ENCODE data around the gene LCNL1. TPM values are rescaled to one million over a fixed set of nuclear protein-coding genes. Genes with fewer than 3 reads are reported as not detected.

Gene LCNL1
- total and polyA plus RNA-seq, 2 experiments from 2014 or later: 0.13 to 0.47 TPM

DNA sequence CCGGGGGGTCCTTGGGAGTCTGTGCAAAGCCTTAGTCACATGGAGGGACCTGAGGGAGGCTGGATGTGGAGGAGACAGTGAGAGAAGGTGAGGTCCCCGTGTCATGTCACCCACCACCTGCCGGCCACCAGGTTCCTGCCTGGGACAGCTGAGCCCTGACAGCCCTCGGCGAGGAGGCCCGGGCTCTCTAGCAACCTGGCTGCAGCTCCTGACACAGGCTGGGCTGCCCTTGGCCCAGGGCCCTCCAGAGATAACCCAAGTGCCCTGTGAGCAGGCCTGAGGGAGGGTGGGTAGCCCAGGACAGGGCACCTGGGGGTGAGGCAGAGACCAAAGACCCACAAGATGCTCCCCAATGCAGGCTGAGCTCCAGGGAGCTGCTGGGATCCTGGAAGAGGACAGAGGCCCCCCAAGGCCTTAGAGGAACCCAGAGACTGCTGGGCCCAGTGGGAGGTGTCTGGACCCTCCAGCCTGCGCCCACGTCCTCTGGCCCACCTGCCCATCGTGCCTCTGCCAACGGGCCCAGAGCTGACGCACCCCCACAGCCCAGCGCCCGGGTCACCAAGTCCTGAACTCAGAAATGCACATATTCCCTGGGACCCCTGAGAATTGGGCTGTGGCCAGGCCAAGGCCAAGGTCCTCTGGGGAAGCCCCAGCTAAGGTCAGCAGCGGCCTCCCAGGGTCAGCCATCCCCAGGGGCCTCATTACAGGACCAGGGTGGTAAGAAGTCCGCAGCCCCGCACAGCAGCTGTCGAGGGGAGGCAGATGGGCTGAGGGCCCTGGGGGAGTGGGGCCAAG is 14.3 kb upstream of the LCNL1 start:
- Histone ChIP-seq H3K4me2 (no peak overlapping the region), H3K79me2 (no peaks in the 10 kb centered on the region), H4K20me1 (ENCODE audit: insufficient read depth, poor library complexity, severe bottlenecking) (no peaks in the 10 kb centered on the region), H3K9me2 (replicated peaks; ENCODE audit: insufficient read depth) (no peaks in the 10 kb centered on the region), H3K4me3 (no peak overlapping the region), H3K36me3 (replicated peaks; ENCODE audit: insufficient read depth, low read depth) (no peaks in the 10 kb centered on the region), H3K27me3 (no peaks in the 10 kb centered on the region), H2AFZ (no peak overlapping the region), H3K27ac (no peak overlapping the region), H3K9me3 (ENCODE audit: low read depth) (no peaks in the 10 kb centered on the region), H3K4me1 (ENCODE audit: insufficient read depth) (no peaks in the 10 kb centered on the region)
- DNase-seq (ENCODE audit: low spot score): no peak
- WGBS (ENCODE audit: low lambda C conversion rate, missing lambda C conversion rate): 88% methylated on average over 17 of the region's 17 CpGs
- TF ChIP-seq EZH2 (IDR thresholded peaks at IDR 0.05; ENCODE audit: borderline replicate concordance) (no peak), CTCF (IDR thresholded peaks at IDR 0.05; ENCODE audit: poor library complexity) (no peak), EZH2phosphoT487 (IDR thresholded peaks at IDR 0.05; ENCODE audit: low read depth, severe bottlenecking, unreplicated experiment) (no peak)

DNA sequence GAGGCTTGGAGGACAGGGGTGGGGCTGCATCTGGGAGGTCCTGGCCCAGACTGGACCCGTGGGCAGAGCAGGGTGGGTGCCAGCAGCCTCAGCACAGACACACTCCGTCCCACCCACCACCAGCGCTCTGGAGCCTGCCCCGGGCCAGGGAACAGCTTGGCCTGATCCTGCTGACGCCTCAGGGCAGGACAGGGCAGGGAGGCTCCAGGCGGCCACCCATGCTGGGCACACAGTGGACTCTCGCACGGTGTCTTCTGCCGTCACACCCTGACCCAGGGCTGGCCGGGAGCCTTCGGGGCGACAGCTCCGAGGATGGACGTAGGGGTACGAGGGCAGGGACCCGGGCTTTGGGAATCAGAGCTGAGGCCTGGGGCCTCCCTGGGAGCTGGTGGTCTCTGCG is 13.6 kb upstream of the LCNL1 start:
- H4K20me1 ChIP-seq (ENCODE audit: insufficient read depth, poor library complexity, severe bottlenecking): no peaks in the 10 kb centered on the region
- H3K4me3 ChIP-seq: no peak overlapping the region
- no peaks in the 10 kb centered on the region for H3K36me3 ChIP-seq (replicated peaks; ENCODE audit: insufficient read depth, low read depth)
- no peaks in the 10 kb centered on the region for H3K79me2 ChIP-seq
- H3K4me1 ChIP-seq (ENCODE audit: insufficient read depth): no peaks in the 10 kb centered on the region
- TF ChIP-seq EZH2 (IDR thresholded peaks at IDR 0.05; ENCODE audit: borderline replicate concordance) (no peak), EZH2phosphoT487 (IDR thresholded peaks at IDR 0.05; ENCODE audit: low read depth, severe bottlenecking, unreplicated experiment) (no peak), CTCF (IDR thresholded peaks at IDR 0.05; ENCODE audit: poor library complexity) (no peak)
- 86% methylated on average over 16 of the region's 17 CpGs for WGBS (ENCODE audit: low lambda C conversion rate, missing lambda C conversion rate)
- no peaks in the 10 kb centered on the region for H3K9me2 ChIP-seq (replicated peaks; ENCODE audit: insufficient read depth)
- no peaks in the 10 kb centered on the region for H3K27me3 ChIP-seq
- no peak overlapping the region for H3K27ac ChIP-seq
- H2AFZ ChIP-seq: no peak overlapping the region
- no peak for DNase-seq (ENCODE audit: low spot score)
- no peaks in the 10 kb centered on the region for H3K9me3 ChIP-seq (ENCODE audit: low read depth)
- H3K4me2 ChIP-seq: no peak overlapping the region

DNA sequence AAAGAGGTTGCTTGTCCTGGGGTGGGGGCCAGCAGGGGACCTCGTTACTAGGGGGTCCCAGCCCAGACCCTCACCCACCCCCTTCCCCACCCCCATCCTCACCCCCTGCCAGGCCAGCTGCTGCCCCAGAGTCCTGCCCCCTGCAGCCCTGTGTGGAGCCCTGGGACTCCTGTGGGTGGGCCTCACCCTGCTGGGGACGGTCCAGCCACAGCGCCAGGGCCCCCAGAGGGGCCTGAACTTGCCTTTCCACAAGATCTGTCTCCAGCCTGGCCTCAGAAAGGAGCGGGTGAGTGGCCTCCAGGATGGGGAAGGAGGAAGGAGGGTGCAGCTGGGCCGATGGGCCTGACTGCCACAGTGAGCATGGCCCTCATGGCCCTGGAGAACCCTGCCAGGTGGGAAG is 13.0 kb upstream of the LCNL1 start:
- no peaks in the 10 kb centered on the region for H3K4me1 ChIP-seq (ENCODE audit: insufficient read depth)
- no peak overlapping the region for H3K27ac ChIP-seq
- H3K27me3 ChIP-seq: no peaks in the 10 kb centered on the region
- no peaks in the 10 kb centered on the region for H4K20me1 ChIP-seq (ENCODE audit: insufficient read depth, poor library complexity, severe bottlenecking)
- H3K4me3 ChIP-seq: no peak overlapping the region
- no peaks in the 10 kb centered on the region for H3K9me2 ChIP-seq (replicated peaks; ENCODE audit: insufficient read depth)
- no peak for DNase-seq (ENCODE audit: low spot score)
- no peaks in the 10 kb centered on the region for H3K79me2 ChIP-seq
- H3K36me3 ChIP-seq (replicated peaks; ENCODE audit: insufficient read depth, low read depth): no peaks in the 10 kb centered on the region
- no peak overlapping the region for H2AFZ ChIP-seq
- H3K4me2 ChIP-seq: no peak overlapping the region
- no peaks in the 10 kb centered on the region for H3K9me3 ChIP-seq (ENCODE audit: low read depth)
- 70% methylated on average over 4 of the region's 5 CpGs for WGBS (ENCODE audit: low lambda C conversion rate, missing lambda C conversion rate)
- no peak for TF ChIP-seq EZH2 (IDR thresholded peaks at IDR 0.05; ENCODE audit: borderline replicate concordance)
- no peak for TF ChIP-seq CTCF (IDR thresholded peaks at IDR 0.05; ENCODE audit: poor library complexity)
- TF ChIP-seq EZH2phosphoT487 (IDR thresholded peaks at IDR 0.05; ENCODE audit: low read depth, severe bottlenecking, unreplicated experiment): no peak

Data from hepatocyte (in vitro differentiated cells).